A549 (cell line): ENCODE data around the gene CD34.

Source experiments
- CBX8 ChIP-seq: fragments of 200-600 bp; sonication (generic); IDR thresholded peaks from 2 replicates; pipeline ENCODE4 v1.6.1; 2016
- E2F6 ChIP-seq: IDR thresholded peaks from 2 replicates; pipeline ENCODE4 v1.6.1; 2012; ENCODE audit warnings: low read depth, borderline replicate concordance
- EHF ChIP-seq: fragments of 250-450 bp; sonication (Bioruptor Pico); IDR thresholded peaks from 2 replicates; pipeline ENCODE4 v1.5.0; 2020; ENCODE audit warnings: mild to moderate bottlenecking
- HDAC2 ChIP-seq: fragments of 200-600 bp; sonication (generic); IDR thresholded peaks from 2 replicates; pipeline ENCODE4 v1.6.1; 2016
- MAFK ChIP-seq: fragments of 450-650 bp; IDR thresholded peaks from 2 replicates; pipeline ENCODE4 v1.6.1; 2014; ENCODE audit not compliant: partially characterized antibody
- PHF8 ChIP-seq: fragments of 200-600 bp; sonication (generic); IDR thresholded peaks from 2 replicates; pipeline ENCODE4 v1.6.1; 2016; ENCODE audit warnings: low read depth, mild to moderate bottlenecking, antibody characterized with exemption, moderate library complexity, borderline replicate concordance
- POLR2A ChIP-seq: IDR thresholded peaks from 2 replicates; pipeline ENCODE4 v1.6.1; 2012; ENCODE audit warnings: mild to moderate bottlenecking, low read length
- RAD21 ChIP-seq, 2 experiments: fragments of >200 bp in 1 of 2; sonication (Bioruptor Twin) in 1 of 2; formaldehyde crosslinking in 1 of 2; IDR thresholded peaks in 1 of 2; conservative IDR thresholded peaks in 1 of 2; 2 replicates in 1 of 2; 3 replicates in 1 of 2; pipeline ENCODE4 v1.6.1; 2012 to 2018; ENCODE audit warnings: inconsistent platforms in 1 of 2
- RCOR1 ChIP-seq: fragments of 150-350 bp; IDR thresholded peaks from 2 replicates; pipeline ENCODE4 v1.6.1; 2014; ENCODE audit warnings: antibody characterized with exemption, low read length, low read depth
- REST ChIP-seq: fragments of 200-600 bp; sonication (generic); IDR thresholded peaks from 2 replicates; pipeline ENCODE4 v1.6.1; 2016; ENCODE audit warnings: antibody characterized with exemption, mild to moderate bottlenecking, moderate library complexity
- RFX5 ChIP-seq: fragments of 450-650 bp; IDR thresholded peaks from 2 replicates; pipeline ENCODE4 v1.7.1; 2014; ENCODE audit warnings: antibody characterized with exemption, mild to moderate bottlenecking, moderate library complexity
- TF ChIP-seq, protein P1 (sequence below): fragments of >200 bp; sonication (Bioruptor Twin); formaldehyde crosslinking; IDR thresholded peaks from 3 replicates; pipeline ENCODE4 v1.5.1; 2016

GRCh38 chr1:207935166-207935583 is 24.2 kb upstream of the CD34 start:
- TF ChIP-seq, protein P1, sequence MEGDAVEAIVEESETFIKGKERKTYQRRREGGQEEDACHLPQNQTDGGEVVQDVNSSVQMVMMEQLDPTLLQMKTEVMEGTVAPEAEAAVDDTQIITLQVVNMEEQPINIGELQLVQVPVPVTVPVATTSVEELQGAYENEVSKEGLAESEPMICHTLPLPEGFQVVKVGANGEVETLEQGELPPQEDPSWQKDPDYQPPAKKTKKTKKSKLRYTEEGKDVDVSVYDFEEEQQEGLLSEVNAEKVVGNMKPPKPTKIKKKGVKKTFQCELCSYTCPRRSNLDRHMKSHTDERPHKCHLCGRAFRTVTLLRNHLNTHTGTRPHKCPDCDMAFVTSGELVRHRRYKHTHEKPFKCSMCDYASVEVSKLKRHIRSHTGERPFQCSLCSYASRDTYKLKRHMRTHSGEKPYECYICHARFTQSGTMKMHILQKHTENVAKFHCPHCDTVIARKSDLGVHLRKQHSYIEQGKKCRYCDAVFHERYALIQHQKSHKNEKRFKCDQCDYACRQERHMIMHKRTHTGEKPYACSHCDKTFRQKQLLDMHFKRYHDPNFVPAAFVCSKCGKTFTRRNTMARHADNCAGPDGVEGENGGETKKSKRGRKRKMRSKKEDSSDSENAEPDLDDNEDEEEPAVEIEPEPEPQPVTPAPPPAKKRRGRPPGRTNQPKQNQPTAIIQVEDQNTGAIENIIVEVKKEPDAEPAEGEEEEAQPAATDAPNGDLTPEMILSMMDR, result no peak
- TF ChIP-seq CBX8, result no peak
- TF ChIP-seq RFX5, result no peak
- no peak for TF ChIP-seq REST
- no peak for TF ChIP-seq POLR2A
- TF ChIP-seq RCOR1, result no peak
- no peak for TF ChIP-seq E2F6
- TF ChIP-seq HDAC2, result no peak
- no peak for TF ChIP-seq MAFK
- TF ChIP-seq EHF (CRISPR knock-in tag), result no peak
- TF ChIP-seq RAD21 (conservative IDR thresholded peaks at IDR 0.05 in 1 of 2, IDR thresholded peaks at IDR 0.05 in 1 of 2), result no peak
- TF ChIP-seq PHF8, result no peak
